Effector memory CD4-positive, alpha-beta T cell (primary cell): ENCODE measurements around the gene STAB1.

Source experiments
- DNase-seq, 3 donors: peaks; one replicate each; pipeline ENCODE4 v3.0.0-alpha.2; 2020
- H3K27ac ChIP-seq: 2 replicates; pipeline ENCODE4 v1.7.0; 2013; ENCODE audit warnings: mild to moderate bottlenecking, low read length, moderate library complexity; ENCODE audit not compliant: insufficient read depth, poor library complexity, severe bottlenecking
- H3K27me3 ChIP-seq: replicated peaks from 2 replicates; pipeline ENCODE4 v1.7.0; 2013; ENCODE audit warnings: mild to moderate bottlenecking, low read length; ENCODE audit not compliant: insufficient read depth, control insufficient read depth, poor library complexity, severe bottlenecking
- H3K36me3 ChIP-seq: 2 replicates; pipeline ENCODE4 v1.7.0; 2013; ENCODE audit warnings: mild to moderate bottlenecking, low read length, moderate library complexity; ENCODE audit not compliant: control insufficient read depth, insufficient read depth
- H3K4me1 ChIP-seq: 2 replicates; pipeline ENCODE4 v1.7.0; 2013; ENCODE audit warnings: low read length, mild to moderate bottlenecking; ENCODE audit not compliant: control insufficient read depth, insufficient read depth, poor library complexity, severe bottlenecking
- H3K4me3 ChIP-seq: 2 replicates; pipeline ENCODE4 v1.7.0; 2013; ENCODE audit warnings: low read length, low read depth, mild to moderate bottlenecking; ENCODE audit not compliant: insufficient read depth, poor library complexity, severe bottlenecking
- H3K9me3 ChIP-seq: 2 replicates; pipeline ENCODE4 v1.7.0; 2013; ENCODE audit warnings: mild to moderate bottlenecking, low read length, moderate library complexity; ENCODE audit not compliant: control insufficient read depth

Gene STAB1

DNA sequence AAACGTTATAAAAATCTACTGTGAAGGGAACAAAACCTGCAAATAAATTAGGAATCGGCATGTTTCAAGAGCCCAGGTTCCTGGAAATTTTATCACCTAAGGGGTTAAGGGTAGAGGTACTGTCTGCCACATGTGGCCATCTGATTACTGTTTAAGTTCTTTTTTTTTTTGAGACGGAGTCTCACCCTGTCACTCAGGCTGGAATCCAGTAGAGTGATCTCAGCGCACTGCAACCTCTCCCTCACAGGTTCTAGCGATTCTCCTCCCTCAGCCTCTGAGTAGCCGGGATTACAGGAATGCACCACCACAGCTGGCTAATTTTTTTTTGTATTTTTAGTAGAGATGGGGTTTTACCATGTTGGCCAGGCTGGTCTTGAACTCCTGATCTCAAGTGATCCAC, 77.1 kb downstream of the STAB1 start:
- H3K4me3 ChIP-seq = no peak overlapping the region
- no peaks in the 10 kb centered on the region for H3K4me1 ChIP-seq
- H3K27me3 ChIP-seq = no peaks in the 10 kb centered on the region
- H3K36me3 ChIP-seq = peaks cover 16% of the 10 kb centered on the region
- no peak for DNase-seq
- H3K9me3 ChIP-seq = no peaks in the 10 kb centered on the region
- no peak overlapping the region for H3K27ac ChIP-seq
